ENCODE data around the gene SULT1E1.

DNA sequence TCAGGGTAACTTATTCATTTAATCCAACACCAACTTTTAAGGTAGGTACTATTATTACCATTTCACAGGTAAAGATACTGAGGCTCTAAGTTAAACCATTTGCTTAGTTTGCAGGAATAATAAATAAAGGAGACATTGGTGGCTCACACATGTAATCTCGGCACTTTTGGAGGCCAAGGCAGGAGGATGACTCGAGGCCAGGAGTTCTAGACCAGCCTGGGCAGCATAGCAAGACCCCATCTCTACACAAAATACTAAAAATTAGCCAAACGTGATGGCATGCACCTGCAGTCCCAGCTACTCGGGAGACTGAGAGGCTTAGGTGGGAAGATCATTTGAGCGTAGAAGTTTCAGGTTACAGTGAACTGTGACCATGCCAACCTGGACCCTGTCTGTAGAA lies 37.7 kb downstream of the SULT1E1 start:
- TF ChIP-seq NFE2L2 (conservative IDR thresholded peaks at IDR 0.05; ENCODE audit: low read length): no peak
- TF ChIP-seq EP300 (IDR thresholded peaks at IDR 0.05): no peak
- TF ChIP-seq ZNF302 (CRISPR knock-in tag; IDR thresholded peaks at IDR 0.05): no peak
- TF ChIP-seq, protein P1, sequence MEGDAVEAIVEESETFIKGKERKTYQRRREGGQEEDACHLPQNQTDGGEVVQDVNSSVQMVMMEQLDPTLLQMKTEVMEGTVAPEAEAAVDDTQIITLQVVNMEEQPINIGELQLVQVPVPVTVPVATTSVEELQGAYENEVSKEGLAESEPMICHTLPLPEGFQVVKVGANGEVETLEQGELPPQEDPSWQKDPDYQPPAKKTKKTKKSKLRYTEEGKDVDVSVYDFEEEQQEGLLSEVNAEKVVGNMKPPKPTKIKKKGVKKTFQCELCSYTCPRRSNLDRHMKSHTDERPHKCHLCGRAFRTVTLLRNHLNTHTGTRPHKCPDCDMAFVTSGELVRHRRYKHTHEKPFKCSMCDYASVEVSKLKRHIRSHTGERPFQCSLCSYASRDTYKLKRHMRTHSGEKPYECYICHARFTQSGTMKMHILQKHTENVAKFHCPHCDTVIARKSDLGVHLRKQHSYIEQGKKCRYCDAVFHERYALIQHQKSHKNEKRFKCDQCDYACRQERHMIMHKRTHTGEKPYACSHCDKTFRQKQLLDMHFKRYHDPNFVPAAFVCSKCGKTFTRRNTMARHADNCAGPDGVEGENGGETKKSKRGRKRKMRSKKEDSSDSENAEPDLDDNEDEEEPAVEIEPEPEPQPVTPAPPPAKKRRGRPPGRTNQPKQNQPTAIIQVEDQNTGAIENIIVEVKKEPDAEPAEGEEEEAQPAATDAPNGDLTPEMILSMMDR (IDR thresholded peaks at IDR 0.05): no peak
- TF ChIP-seq, protein P2, sequence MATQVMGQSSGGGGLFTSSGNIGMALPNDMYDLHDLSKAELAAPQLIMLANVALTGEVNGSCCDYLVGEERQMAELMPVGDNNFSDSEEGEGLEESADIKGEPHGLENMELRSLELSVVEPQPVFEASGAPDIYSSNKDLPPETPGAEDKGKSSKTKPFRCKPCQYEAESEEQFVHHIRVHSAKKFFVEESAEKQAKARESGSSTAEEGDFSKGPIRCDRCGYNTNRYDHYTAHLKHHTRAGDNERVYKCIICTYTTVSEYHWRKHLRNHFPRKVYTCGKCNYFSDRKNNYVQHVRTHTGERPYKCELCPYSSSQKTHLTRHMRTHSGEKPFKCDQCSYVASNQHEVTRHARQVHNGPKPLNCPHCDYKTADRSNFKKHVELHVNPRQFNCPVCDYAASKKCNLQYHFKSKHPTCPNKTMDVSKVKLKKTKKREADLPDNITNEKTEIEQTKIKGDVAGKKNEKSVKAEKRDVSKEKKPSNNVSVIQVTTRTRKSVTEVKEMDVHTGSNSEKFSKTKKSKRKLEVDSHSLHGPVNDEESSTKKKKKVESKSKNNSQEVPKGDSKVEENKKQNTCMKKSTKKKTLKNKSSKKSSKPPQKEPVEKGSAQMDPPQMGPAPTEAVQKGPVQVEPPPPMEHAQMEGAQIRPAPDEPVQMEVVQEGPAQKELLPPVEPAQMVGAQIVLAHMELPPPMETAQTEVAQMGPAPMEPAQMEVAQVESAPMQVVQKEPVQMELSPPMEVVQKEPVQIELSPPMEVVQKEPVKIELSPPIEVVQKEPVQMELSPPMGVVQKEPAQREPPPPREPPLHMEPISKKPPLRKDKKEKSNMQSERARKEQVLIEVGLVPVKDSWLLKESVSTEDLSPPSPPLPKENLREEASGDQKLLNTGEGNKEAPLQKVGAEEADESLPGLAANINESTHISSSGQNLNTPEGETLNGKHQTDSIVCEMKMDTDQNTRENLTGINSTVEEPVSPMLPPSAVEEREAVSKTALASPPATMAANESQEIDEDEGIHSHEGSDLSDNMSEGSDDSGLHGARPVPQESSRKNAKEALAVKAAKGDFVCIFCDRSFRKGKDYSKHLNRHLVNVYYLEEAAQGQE (IDR thresholded peaks at IDR 0.05): no peak
- no peak for TF ChIP-seq POLR2A (IDR thresholded peaks at IDR 0.05; ENCODE audit: low read length)
- no peak for TF ChIP-seq PHF8 (IDR thresholded peaks at IDR 0.05; ENCODE audit: borderline replicate concordance, low read depth)
- TF ChIP-seq BHLHE40 (IDR thresholded peaks at IDR 0.05; ENCODE audit: low read depth, low read length): no peak
- TF ChIP-seq CBX2 (IDR thresholded peaks at IDR 0.05; ENCODE audit: borderline replicate concordance, low read depth): no peak
